CD4-positive, alpha-beta T cell treated with Interleukin-15 for 4 hours (primary cell): Measurements from ENCODE around the gene PLA2G15.

ENCODE experiments used
- DNase-seq: peaks from one replicate; pipeline ENCODE4 v3.0.0-alpha.2; 2020; ENCODE audit warnings: low spot score

PLA2G15 gene, protein sequence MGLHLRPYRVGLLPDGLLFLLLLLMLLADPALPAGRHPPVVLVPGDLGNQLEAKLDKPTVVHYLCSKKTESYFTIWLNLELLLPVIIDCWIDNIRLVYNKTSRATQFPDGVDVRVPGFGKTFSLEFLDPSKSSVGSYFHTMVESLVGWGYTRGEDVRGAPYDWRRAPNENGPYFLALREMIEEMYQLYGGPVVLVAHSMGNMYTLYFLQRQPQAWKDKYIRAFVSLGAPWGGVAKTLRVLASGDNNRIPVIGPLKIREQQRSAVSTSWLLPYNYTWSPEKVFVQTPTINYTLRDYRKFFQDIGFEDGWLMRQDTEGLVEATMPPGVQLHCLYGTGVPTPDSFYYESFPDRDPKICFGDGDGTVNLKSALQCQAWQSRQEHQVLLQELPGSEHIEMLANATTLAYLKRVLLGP

DNA sequence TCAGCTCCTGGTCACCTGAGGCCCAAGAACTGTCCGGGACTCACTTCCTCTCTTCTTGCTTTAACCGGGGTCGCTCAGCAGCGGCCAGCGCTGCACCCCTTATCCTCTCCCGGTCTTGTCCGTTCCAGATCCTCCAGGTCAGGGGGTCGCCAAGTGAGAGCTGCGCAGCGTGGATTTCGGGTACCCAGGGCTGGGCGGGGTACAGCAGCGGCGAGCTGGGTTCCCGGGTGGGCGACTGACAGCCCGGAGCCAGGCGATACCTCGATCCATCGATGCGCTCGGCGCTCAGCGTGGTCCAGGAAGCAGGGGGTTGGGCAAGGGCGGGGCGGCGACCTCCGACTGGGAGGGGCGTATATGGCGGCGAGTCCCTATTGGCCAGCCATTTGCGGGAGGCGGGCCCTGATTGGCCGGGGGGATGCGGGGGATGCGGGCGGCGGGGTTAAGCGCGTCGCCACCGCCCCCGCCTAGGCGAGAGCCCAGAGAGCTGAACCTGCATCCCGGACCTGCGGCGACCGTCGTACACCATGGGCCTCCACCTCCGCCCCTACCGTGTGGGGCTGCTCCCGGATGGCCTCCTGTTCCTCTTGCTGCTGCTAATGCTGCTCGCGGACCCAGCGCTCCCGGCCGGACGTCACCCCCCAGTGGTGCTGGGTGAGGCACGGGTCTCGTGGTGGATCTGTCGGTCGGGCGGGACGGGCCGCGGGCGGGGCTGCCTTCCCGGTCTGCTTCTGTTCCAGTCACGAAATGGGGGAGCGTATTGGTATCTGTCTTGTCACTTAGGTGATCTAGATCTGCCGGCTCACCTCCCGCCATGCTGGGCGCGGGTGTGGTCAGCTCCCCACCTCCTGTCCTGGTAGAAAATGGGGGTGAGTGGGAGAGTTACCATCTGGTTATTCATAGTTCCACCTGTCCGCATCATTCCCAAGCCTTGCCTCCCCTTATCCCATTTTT is at the start of gene PLA2G15:
PLA2G15 (plus strand) TSS at position 471 of the 951 bp plus-strand sequence; CDS start at position 525, 54 bp downstream.
- peak; percentile 97 for DNase-seq

DNA sequence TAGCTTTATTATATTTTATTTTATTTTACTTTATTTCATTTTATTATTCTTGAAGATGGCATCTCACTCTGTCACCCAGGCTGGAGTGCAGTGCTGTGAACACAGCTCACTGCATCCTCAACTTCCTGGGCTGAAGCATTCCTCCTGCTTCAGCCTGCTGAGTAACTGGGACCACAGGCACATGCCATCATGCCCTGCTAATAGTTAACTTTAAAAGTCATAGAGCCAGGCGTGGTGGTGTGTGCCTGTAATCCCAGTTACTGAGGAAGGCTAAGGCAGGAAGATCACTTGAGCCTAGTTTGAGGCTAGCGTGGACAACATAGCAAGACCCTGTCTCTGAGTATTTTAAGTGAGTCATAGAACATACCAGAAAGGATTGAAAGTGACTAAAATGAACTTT is 47.9 kb upstream of the PLA2G15 start:
- no peak for DNase-seq

DNA sequence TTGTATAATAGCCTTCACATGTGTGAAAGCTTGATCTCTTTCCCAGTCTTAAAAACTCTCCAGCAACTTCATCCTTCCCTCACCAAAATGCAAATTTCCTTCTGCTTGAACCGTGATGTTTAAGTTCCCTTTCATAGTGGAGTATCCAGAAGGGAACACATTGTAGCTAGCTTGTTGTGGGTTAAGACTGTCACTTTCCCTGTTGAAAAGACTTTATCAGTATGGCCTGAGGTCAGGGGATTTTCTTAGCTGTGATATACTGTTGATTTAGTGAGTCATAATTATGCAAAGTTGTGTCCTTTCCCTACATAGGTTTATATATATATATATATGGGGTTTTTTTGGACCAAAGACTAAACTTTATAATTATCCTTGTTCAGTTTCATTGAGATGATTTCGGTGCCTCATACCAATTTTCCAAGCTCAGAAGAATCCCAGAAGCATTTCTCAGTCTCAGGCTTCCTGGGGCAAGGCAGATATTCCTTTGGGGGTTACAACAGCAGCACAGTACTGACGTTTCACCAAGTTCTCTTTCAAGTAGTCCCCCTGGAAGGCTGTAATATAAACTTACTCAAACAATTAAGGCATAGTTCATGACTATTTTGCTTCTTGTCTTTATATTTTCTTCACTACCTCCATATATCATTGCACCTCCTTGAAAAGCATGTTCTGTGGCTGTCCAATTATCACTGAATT is 44.9 kb upstream of the PLA2G15 start:
- peak; percentile 9 for DNase-seq

DNA sequence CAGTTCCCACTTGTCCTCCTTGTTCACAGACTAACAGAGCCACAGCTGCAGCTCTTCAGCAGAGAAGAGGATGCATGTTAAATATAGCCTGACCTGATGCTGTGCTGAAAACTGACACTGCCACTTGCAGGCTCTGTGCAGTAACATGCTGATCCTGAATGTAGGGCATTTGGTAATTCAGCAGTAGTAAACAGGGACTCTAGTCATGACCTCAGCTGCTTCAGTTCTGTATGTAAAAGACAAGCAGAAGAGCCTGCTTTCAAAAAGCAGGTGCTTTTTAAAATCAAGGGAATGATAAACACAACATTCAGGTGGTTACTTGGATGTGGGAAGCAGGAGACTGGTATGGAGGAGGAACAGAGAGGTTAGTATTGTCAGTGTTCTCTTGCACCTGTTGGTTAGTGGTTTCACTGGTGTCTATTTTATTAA is 43.1 kb upstream of the PLA2G15 start:
- no peak for DNase-seq

DNA sequence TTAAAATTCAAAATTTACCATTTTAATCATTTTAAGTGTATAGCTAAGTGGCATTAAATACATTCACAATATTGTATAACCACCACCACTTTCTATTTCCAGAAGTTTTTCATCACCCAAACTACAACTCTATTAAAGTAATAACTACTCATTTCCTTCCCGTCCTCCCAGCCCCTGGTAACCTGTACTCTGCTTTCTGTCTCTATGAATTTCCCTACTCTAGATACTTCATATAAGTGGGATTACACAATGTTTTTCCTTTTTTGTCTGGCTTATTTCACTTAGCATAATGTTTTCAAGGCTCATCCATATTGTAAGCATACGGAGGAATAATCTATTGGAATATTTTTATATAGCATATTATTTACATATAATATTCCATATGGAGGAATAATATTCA is 38.9 kb upstream of the PLA2G15 start:
- no peak for DNase-seq

DNA sequence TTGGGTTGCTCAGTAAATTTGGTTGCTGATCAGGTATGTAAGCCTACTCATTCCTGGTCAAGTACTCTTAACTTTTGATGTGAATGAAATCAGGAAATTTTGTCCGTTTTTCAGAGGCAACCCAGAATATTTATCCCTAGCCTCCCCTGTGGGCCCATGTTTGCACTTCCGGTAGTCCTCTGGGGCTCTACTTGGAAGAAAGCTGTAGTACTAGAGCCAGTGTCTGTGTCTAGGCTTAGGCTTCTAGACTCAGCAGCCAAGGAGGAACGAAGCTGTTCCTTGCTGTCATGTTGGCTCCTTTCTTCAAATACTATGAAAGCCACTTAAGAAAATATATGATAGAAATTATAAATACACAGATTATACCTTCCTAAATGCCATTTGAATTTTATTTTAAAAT is 30.4 kb upstream of the PLA2G15 start:
- no peak for DNase-seq

DNA sequence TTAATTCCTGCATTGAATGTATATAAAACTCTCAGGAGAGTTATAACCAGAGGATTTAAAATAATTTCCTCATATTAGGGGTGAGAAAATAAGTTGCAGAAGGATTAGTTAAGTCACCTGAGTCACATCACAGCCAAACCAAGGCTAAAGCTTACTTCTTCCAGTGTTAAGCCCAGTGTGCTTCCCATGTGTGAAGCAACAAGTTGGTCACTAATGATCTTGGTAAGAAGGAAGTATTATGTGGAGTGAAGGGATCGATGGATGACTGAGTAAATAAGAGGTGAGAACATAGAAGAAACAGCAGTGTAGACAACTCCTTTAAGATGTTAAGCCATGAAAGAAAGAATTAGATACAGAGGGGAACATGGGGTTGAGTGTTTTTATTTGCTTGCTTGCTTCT is 29.9 kb upstream of the PLA2G15 start:
- DNase-seq: no peak

DNA sequence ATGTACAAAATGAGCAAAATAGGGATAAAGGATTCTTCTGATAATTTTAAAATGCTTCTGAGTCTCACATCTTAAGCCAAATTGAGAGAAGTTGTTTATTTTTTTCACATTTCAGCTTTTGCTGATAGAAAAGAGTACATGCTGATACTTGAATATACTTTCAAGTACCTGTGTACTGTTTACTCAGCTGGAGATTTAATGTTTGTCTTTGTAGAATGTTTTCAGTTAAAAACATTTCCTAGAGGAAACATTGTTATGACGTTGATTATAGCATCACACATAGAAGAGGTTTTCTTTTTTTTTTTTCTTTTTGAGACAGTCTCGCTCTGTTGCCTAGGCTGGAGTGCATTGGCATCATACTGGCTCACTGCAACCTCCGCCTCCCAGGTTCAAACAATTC is 28.9 kb upstream of the PLA2G15 start:
- DNase-seq: no peak

DNA sequence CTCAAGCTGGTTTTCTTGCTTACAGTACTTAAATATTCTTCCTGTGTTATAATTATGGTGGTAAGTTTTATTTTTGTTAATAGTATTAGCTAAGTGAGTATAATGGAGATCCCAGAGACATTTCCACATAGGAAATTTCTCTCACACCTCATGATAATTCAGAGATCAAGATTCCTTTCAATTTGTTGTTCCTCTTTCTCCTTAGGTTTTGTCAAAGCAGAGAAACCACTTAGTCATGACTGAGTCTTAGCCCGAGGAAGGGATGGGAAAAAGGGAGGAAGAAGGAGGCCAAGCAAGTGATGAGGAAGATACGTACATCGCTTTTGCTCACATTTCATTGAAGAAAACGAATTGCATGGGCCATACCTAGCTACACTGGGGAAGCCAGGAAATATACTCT is 27.7 kb upstream of the PLA2G15 start:
- DNase-seq: no peak

DNA sequence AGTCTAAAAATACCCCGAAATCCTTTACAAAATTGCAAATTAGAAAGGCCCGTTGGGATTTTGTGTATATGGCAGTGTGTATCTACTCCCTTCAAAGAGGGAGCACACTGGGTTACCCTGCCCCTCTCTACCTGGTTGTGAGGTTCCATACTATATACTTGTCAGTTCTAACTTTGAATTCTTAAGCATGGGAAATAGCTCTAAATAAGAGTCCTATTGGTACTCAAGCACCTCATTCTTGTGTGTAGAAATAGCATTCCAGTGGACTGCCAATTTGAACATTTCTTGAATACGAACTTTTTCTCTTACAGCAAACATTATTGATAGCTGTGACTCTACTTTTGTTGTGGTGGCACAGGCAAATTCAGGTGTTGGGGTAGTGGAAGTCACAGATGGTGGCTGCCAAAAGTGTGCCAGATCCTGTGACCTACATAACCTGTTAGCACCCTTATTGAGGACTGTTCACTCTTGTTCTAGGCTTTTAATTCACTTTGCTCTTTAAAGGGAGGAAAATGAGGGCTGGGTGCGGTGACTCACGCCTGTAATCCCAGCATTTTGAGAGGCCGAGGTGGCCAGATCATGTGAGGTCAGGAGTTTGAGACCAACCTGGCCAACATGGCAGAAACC is 25.3 kb upstream of the PLA2G15 start:
- DNase-seq: no peak

DNA sequence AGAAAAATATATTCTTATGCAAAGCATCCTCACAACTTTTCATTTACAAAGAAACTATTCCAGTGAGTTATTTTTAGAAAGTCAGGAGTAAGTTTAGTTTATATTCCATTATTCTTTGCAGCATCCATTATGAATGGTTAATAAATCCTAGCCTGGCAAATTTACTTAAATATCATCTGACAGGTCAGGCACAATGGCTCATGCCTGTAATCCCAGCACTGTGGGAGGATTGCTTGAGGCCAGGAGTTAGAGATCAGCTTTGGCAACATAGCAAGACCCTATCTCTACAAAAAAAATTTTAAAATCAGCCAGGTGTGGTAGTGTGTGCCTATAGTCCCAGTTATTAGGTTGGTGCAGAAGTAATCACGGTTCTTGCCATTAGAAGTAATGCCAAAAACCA is 22.1 kb upstream of the PLA2G15 start:
- DNase-seq: no peak

DNA sequence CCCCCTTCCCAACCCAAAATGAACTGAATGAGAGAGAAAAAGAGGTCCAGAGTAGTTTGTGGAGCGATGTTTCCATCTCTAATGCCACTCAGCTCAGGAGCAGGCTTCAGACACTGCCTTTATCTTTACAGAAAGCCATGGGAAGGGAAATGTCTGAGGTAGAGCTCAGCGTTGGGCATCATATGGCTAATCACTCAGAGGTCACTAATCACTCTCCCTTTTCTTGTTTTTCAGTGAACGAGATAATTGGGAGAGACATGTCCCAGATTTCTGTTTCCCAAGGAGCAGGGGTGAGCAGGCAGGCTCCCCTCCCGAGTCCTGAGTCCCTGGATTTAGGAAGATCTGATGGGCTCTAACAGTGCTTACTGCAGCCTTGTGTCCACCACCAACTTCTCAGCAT is 19.1 kb upstream of the PLA2G15 start:
- no peak for DNase-seq

DNA sequence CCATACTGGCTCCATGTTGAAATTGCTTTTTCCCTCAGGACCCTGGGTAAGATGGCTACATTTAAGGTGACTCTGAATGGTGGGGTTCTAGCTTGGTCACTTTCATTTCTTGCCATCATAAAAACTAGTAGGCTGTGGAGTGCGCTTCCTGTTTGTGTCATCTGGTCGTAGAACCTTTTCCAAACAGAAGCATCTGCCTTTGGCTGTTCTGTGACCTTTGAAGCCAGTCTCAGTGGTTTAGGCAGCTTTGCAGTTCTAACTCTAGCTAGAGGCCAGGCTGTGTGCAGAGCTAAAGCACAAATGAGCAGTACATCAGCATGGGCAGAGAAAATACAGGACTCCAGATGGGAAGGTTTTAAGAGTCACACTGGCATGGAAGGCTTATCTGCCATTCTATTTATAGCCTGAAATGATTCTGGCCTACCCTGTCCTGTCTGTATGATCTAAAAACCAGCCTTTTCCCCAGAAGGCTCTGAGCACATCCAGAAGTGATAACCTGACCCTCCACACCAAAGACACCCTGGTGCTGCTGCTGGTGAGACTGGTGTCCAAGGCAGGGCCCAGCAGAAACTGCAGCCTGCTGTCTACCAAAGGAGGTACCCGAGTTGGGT is 17.9 kb upstream of the PLA2G15 start:
- no peak for DNase-seq

DNA sequence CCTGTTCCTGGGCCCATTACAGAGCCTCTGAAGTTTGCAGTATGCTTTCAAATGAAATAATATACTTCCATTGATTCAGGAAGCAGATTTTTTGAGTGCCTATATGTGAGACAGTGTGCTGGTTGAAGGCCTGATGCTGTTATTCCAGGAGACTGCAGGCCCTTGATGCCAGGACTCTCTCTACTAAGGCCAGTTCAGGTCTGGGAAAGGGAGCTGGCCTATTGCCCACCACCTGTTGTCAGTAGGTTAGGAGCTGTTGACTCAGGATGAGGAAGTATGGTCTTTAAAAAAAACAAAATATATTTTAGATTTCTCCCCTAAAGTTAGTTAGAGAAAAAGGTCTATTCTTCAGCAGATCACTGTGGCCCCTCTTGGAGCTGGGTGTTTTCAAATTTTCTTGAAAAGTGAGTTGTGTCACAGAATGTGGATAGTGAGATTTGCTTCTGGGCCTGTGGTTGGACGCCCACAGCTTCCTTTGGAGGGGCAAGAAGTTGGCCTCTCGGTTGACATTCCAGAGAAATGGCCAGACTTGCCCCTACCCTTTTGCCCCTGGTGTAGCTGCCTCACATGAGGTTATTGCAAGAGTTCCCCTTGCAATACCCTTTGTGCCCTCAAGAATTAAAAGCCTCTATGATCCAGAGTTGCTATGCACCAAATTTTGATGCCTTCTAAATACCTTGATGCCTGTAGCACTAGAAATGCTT is 17.2 kb upstream of the PLA2G15 start:
- no peak for DNase-seq

DNA sequence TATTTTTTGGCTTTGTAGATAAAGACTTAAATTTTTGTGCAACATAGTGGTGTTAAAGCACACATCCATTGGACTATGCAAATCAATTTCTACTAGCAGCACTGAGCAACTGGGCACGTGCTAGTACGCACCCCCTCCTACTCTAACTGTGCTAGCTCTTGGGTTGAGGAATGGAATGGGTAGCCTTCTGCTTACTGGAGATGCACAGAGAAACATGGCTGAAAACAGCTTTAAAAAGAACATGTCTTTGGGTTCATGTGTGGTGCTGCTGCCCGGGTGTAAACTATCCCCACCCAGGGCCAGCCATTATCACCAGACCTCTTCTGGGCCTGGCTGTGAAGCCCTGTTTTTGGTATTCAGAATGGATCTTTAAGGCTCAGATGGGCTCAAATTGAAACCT is 16.5 kb upstream of the PLA2G15 start:
- no peak for DNase-seq

DNA sequence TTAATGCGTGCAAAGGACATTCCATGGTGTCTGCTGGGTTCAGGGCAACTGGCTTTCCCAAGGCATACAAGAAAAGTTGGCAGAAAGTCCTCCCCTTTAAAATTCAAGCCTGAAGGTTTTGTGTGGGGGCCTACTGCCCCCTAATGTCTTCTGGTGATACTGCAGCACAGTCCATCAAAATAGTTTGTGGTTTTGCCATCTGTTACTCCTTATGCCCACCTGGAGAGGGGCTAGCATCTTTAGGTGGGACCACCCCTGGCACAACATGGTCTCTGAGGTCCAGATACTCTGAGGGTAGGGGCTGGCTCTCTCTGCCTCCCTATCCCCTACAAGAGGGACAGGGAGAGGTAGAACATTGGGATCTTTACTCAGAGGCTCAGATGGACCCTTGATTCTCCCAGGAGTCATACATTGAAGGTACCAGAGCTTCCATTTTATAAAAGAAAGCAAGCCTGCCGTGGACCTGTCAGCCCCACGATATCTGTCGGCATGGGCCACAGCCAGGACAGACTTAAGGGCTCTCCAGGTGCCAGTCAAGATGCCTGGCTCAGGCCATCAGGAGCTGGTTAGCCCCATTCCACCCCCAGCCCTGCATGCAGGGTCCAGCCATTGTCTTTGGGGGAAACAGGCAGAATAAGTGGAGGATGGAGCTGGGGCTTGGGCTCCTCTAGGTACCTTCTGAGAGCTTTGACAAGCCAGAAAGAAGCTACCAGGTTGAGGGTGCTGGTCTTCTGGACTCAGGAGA is 15.6 kb upstream of the PLA2G15 start:
- DNase-seq: peak; percentile 57

DNA sequence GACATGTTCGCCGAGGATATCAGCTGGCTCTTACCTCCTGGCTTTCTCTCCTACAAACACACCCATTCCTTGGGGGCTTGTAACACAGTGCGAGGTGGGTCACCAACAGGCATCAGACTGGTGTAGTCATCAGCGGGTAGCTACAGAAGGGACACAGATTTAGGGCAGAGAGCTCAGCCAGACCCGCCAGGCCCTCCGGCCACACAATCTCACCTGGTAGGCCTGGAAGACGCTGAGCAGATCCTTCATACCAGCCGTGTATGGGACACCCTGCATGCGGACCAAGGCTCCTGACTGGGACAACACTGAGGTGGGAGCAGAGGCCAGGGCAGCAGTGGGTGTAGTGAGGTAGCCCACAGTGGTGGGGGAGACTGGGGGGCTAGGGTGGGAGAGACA is 15.0 kb upstream of the PLA2G15 start:
- no peak for DNase-seq

DNA sequence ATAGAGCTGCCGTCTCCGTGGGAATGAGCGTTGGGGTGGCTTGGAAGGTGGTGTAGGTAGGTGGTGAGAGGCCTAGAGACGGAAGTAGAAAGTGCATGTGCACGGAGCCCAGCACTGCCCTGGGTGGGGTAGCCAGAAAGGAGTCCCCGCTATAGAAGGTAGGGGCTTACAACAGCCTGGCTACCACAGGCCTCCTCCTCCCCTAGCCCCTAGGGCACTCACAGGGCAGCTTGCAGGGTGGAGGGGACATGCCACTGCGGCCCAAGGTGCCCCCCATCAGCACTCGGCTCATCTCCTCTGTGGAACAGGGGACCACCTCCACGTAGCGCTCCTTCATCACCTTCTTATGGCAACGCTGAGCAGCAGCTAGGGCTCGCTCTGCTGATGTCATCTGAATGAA is 14.2 kb upstream of the PLA2G15 start:
- no peak for DNase-seq

DNA sequence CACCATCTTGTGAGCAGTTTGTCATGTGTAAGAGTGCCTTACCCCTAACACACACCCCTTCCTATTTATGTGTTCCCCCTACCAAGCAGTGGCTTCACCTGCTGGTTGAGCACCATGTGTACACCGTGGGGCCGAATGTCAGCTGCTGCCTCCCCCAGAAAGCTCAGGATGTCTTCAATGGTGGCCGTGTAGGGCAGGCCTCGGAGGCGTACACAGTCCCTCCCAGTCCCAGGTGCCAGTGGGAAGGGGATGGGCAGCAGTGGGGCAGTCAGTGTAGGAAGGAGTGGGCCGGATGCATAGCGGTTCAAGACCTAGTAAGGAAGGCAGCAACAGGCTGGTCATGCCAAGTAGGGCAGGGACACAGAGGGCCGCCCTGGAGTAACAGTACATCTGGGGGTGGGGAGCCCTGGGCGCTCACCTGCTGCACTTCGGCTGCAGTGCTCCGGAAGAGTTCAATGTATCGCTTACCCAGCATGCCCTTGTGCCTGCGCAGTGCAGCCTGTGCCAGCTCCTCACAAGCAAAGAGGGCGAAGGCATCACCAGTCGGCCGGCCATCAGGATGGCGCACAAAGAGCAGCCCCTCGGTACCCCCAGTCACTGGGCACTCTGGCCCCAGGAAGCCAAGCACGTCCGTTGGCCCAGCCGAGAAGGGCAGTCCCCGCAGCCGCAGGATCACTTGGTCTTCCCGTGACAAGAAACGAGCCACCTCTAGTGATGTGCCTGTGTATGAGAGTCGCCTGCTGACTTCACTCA is 13.6 kb upstream of the PLA2G15 start:
- DNase-seq: no peak
